H9 (cell line): Measurements from ENCODE around the gene POU2F1. TPM values are rescaled to one million over a fixed set of nuclear protein-coding genes. Genes with fewer than 3 reads are reported as not detected.
A peak's percentile ranks its signal among the peaks of the same experiment; 100 is the strongest.

ENCODE experiments used
- DNase-seq: peaks from one replicate; pipeline ENCODE4 v3.0.0-alpha.2; 2017
- H2AFZ ChIP-seq: one replicate; pipeline ENCODE4 v1.6.1; 2013; ENCODE audit warnings: mild to moderate bottlenecking, low read length, control low read depth, moderate library complexity
- H2AK5ac ChIP-seq: 2 replicates; pipeline ENCODE4 v1.6.1; 2013; ENCODE audit warnings: low read length, control low read depth, mixed read lengths; ENCODE audit not compliant: insufficient read length
- H2BK120ac ChIP-seq: one replicate; pipeline ENCODE4 v1.6.1; 2013; ENCODE audit warnings: low read depth, mild to moderate bottlenecking, low read length, control low read depth, inconsistent platforms; ENCODE audit not compliant: poor library complexity, severe bottlenecking
- H2BK12ac ChIP-seq: 2 replicates; pipeline ENCODE4 v1.6.1; 2013; ENCODE audit warnings: low read length, control low read depth, mixed read lengths, low read depth; ENCODE audit not compliant: insufficient read length
- H2BK15ac ChIP-seq: 2 replicates; pipeline ENCODE4 v1.6.1; 2013; ENCODE audit warnings: low read depth, low read length, control low read depth
- H2BK20ac ChIP-seq: one replicate; pipeline ENCODE4 v1.6.1; 2013; ENCODE audit warnings: low read depth, mild to moderate bottlenecking, low read length, control low read depth, inconsistent platforms; ENCODE audit not compliant: poor library complexity, severe bottlenecking
- H2BK5ac ChIP-seq: 2 replicates; pipeline ENCODE4 v1.6.1; 2013; ENCODE audit warnings: low read length, control low read depth, mixed read lengths; ENCODE audit not compliant: insufficient read length
- H3K14ac ChIP-seq: 2 replicates; pipeline ENCODE4 v1.6.1; 2013; ENCODE audit warnings: low read length, control low read depth; ENCODE audit not compliant: insufficient read depth
- H3K18ac ChIP-seq: 2 replicates; pipeline ENCODE4 v1.6.1; 2013; ENCODE audit warnings: low read depth, mild to moderate bottlenecking, mixed read lengths, low read length, control low read depth; ENCODE audit not compliant: insufficient read length
- H3K23ac ChIP-seq: 2 replicates; pipeline ENCODE4 v1.6.1; 2013; ENCODE audit warnings: low read length, control low read depth, mixed read lengths, low read depth; ENCODE audit not compliant: insufficient read length
- H3K23me2 ChIP-seq: 2 replicates; pipeline ENCODE4 v1.6.1; 2013; ENCODE audit warnings: low read depth, mild to moderate bottlenecking, mixed read lengths, low read length, control low read depth; ENCODE audit not compliant: insufficient read length, poor library complexity, severe bottlenecking
- H3K27ac ChIP-seq: 2 replicates; pipeline ENCODE4 v1.5.1; 2013; ENCODE audit warnings: low read length, control low read depth, mixed read lengths, low read depth; ENCODE audit not compliant: insufficient read length
- H3K27me3 ChIP-seq: 2 replicates; pipeline ENCODE4 v1.6.1; 2013; ENCODE audit warnings: low read length, control low read depth, inconsistent platforms; ENCODE audit not compliant: insufficient read depth
- H3K4ac ChIP-seq: 2 replicates; pipeline ENCODE4 v1.6.1; 2013; ENCODE audit warnings: low read depth, mild to moderate bottlenecking, control low read depth, inconsistent platforms, low read length, moderate library complexity
- H3K4me1 ChIP-seq: 2 replicates; pipeline ENCODE4 v1.6.1; 2013; ENCODE audit warnings: low read length, control low read depth, inconsistent platforms; ENCODE audit not compliant: insufficient read depth
- H3K4me2 ChIP-seq: 2 replicates; pipeline ENCODE4 v1.6.1; 2013; ENCODE audit warnings: low read length, control low read depth, mixed read lengths; ENCODE audit not compliant: insufficient read length, insufficient read depth
- H3K56ac ChIP-seq: 2 replicates; pipeline ENCODE4 v1.6.1; 2013; ENCODE audit warnings: low read depth, mild to moderate bottlenecking, mixed read lengths, low read length, control low read depth; ENCODE audit not compliant: insufficient read length
- H3K79me1 ChIP-seq: 2 replicates; pipeline ENCODE4 v1.6.1; 2013; ENCODE audit warnings: low read depth, mild to moderate bottlenecking, moderate library complexity, low read length, control low read depth, inconsistent platforms; ENCODE audit not compliant: insufficient read depth, poor library complexity, severe bottlenecking
- H3K79me2 ChIP-seq: 2 replicates; pipeline ENCODE4 v1.6.1; 2013; ENCODE audit warnings: low read length, control low read depth, inconsistent platforms; ENCODE audit not compliant: insufficient read depth
- H3K9ac ChIP-seq: 2 replicates; pipeline ENCODE4 v1.6.1; 2013; ENCODE audit warnings: low read length, control low read depth, mixed read lengths; ENCODE audit not compliant: insufficient read length; ENCODE audit errors: extremely low read depth
- H3K9me3 ChIP-seq: one replicate; pipeline ENCODE4 v1.6.1; 2013; ENCODE audit warnings: low read depth, low read length, inconsistent platforms; ENCODE audit not compliant: control insufficient read depth
- H3T11ph ChIP-seq: one replicate; pipeline ENCODE4 v1.6.1; 2013; ENCODE audit warnings: mild to moderate bottlenecking, low read length, control low read depth, inconsistent platforms
- H4K20me1 ChIP-seq: one replicate; pipeline ENCODE4 v1.6.1; 2013; ENCODE audit not compliant: control insufficient read depth, insufficient read length, insufficient read depth
- H4K5ac ChIP-seq: 2 replicates; pipeline ENCODE4 v1.6.1; 2013; ENCODE audit warnings: low read depth, mild to moderate bottlenecking, mixed read lengths, low read length, control low read depth; ENCODE audit not compliant: insufficient read length
- H4K8ac ChIP-seq: replicated peaks from 2 replicates; pipeline ENCODE4 v1.6.1; 2013; ENCODE audit warnings: low read length, control low read depth, mixed read lengths, low read depth; ENCODE audit not compliant: insufficient read length
- H4K91ac ChIP-seq: 2 replicates; pipeline ENCODE4 v1.6.1; 2013; ENCODE audit warnings: low read depth, mild to moderate bottlenecking, moderate library complexity, mixed read lengths, low read length, control low read depth; ENCODE audit not compliant: insufficient read length
- H3K27ac Mint-ChIP-seq, 3 experiments: 2 replicates in 2 of 3; 3 replicates in 1 of 3; pipeline ENCODE4 v1.8.0; 2020 to 2021; ENCODE audit warnings: mixed read lengths in 3 of 3, mild to moderate bottlenecking in 1 of 3, moderate library complexity in 1 of 3
- H3K27me3 Mint-ChIP-seq: 2 replicates; pipeline ENCODE4 v1.8.0; 2021; ENCODE audit warnings: low read depth, mild to moderate bottlenecking, moderate library complexity, mixed read lengths
- H3K36me3 Mint-ChIP-seq, 3 experiments: 2 replicates in 2 of 3; 3 replicates in 1 of 3; pipeline ENCODE4 v1.8.0; 2020 to 2021; ENCODE audit warnings: low read depth in 3 of 3, mixed read lengths in 3 of 3; ENCODE audit not compliant: insufficient read depth in 1 of 3
- H3K4me1 Mint-ChIP-seq, 2 experiments: 2 replicates each; pipeline ENCODE4 v1.8.0; 2020; ENCODE audit warnings: mixed read lengths in 2 of 2
- H3K4me3 Mint-ChIP-seq, 2 experiments: 2 replicates in 1 of 2; 3 replicates in 1 of 2; pipeline ENCODE4 v1.8.0; 2020 to 2021; ENCODE audit warnings: mild to moderate bottlenecking in 2 of 2, mixed read lengths in 2 of 2, moderate library complexity in 1 of 2
- H3K9me3 Mint-ChIP-seq, 2 experiments: 2 replicates in 1 of 2; 3 replicates in 1 of 2; pipeline ENCODE4 v1.8.0; 2020; ENCODE audit warnings: mild to moderate bottlenecking in 2 of 2, mixed read lengths in 2 of 2, moderate library complexity in 1 of 2
- CTCF ChIP-seq: fragments of 200-600 bp; sonication (generic); conservative IDR thresholded peaks from 3 replicates; pipeline ENCODE4 v1.8.0; 2021; ENCODE audit warnings: antibody characterized with exemption, mild to moderate bottlenecking
- WGBS: extraction: QIAGEN DNeasy Blood & Tissue Kit; methylation state at CpG from one replicate; pipeline ENCODE4 v1.1.7; 2013; ENCODE audit warnings: missing lambda C conversion rate, low lambda C conversion rate, mixed read lengths; ENCODE audit not compliant: insufficient read length; ENCODE audit errors: extremely low coverage; 5-methylcytosine and 5-hydroxymethylcytosine counted together
- total RNA-seq: library from RNA; stranded (reverse); gene quantifications from 2 replicates; pipeline ENCODE4 v1.2.1, GENCODE V29; 2021

The POU2F1 gene
- total RNA-seq, 1 experiment from 2014 or later: 62.5 TPM

GRCh38 chr1:167190747-167191237 is 29.9 kb upstream of the POU2F1 start:
- Histone ChIP-seq H4K5ac (no peak overlapping the region), H3K18ac (no peak overlapping the region), H3K79me2 (no peaks in the 10 kb centered on the region), H2AFZ (no peak overlapping the region), H3K14ac (no peak overlapping the region), H3K27ac (no peak overlapping the region), H3K4me1 (no peaks in the 10 kb centered on the region), H2BK15ac (no peak overlapping the region), H3K4me2 (no peak overlapping the region), H3K4ac (no peak overlapping the region), H4K91ac (no peak overlapping the region), H4K8ac (no peak overlapping the region), H2BK20ac (no peak overlapping the region), H3K79me1 (no peaks in the 10 kb centered on the region), H3K9me3 (no peaks in the 10 kb centered on the region), H2AK5ac (no peak overlapping the region), H3K23ac (no peak overlapping the region), H3K27me3 (no peaks in the 10 kb centered on the region), H2BK120ac (no peak overlapping the region), H3T11ph (no peak overlapping the region), H2BK12ac (no peak overlapping the region), H3K23me2 (no peaks in the 10 kb centered on the region), H3K56ac (no peak overlapping the region), H3K9ac (no peak overlapping the region), H2BK5ac (no peak overlapping the region), H4K20me1 (no peaks in the 10 kb centered on the region)
- peaks cover 2 to 6% of the 10 kb centered on the region in 2 experiments; a peak in 3 of 4 replicates for H3K4me1 Mint-ChIP-seq
- WGBS: no CpG with 5 or more reads among the region's 9 CpGs
- H3K9me3 Mint-ChIP-seq: peaks cover 0 to 5% of the 10 kb centered on the region in 2 experiments; a peak in 2 of 5 replicates
- no peaks in the 10 kb centered on the region; a peak in 1 of 7 replicates for H3K36me3 Mint-ChIP-seq
- no peak overlapping the region for H3K4me3 Mint-ChIP-seq
- no peak for DNase-seq
- no peak for TF ChIP-seq CTCF
- peaks cover 2% of the 10 kb centered on the region; the same call in 1 of the 2 replicates for H3K27me3 Mint-ChIP-seq
- peak overlapping the region in 1 of 3 experiments; percentile 2; a peak in 1 of 7 replicates for H3K27ac Mint-ChIP-seq
